Ascending aorta (tissue), 2 donors: ENCODE results near the gene LTBP2. TPM values are rescaled to one million over a fixed set of nuclear protein-coding genes. Genes with fewer than 3 reads are reported as not detected.

Experiments used
- DNase-seq, 2 donors: peaks; one replicate each; pipeline ENCODE4 v3.0.0-alpha.2; 2019; ENCODE audit warnings: low spot score in 2 of 2
- H3K27ac ChIP-seq, 2 donors: fragments of 200-600 bp; sonication (generic); one replicate each; pipeline ENCODE4 v1.5.1; 2016 to 2017; ENCODE audit warnings: mild to moderate bottlenecking in 1 of 2
- H3K27me3 ChIP-seq: fragments of 200-600 bp; sonication (generic); one replicate; pipeline ENCODE4 v1.5.1; 2017
- H3K36me3 ChIP-seq, 2 donors: fragments of 200-600 bp; sonication (generic); one replicate each; pipeline ENCODE4 v1.5.1; 2016
- H3K4me1 ChIP-seq, 2 donors: fragments of 200-600 bp; sonication (generic); one replicate each; pipeline ENCODE4 v1.5.1; 2016 to 2017; ENCODE audit warnings: mild to moderate bottlenecking in 1 of 2
- H3K4me3 ChIP-seq, 2 donors: fragments of 200-600 bp; sonication (generic); one replicate each; pipeline ENCODE4 v1.5.1; 2016 to 2017; ENCODE audit warnings: mild to moderate bottlenecking in 1 of 2
- H3K9me3 ChIP-seq, 2 donors: fragments of 200-600 bp; sonication (generic); one replicate each; pipeline ENCODE4 v1.5.1; 2016
- intact Hi-C: fragments of 100-400 bp; cut with DNase I; formaldehyde crosslinking; loops from one replicate; pipeline ENCODE4 v1.15.1; 2023
- total RNA-seq: library from RNA; depleted of rRNA; stranded (reverse); fragments of >200 nt; gene quantifications from one replicate; pipeline ENCODE4 v1.1.0, GENCODE V29; 2016
- TF ChIP-seq, protein P1 (sequence below), 3 experiments: fragments of 200-600 bp in 2 of 3; fragments of 450-650 bp in 1 of 3; sonication (generic) in 2 of 3; IDR thresholded peaks; one replicate each; pipeline ENCODE4 v1.5.1; 2016 to 2019; ENCODE audit warnings: antibody characterized with exemption in 3 of 3, mild to moderate bottlenecking in 1 of 3, moderate library complexity in 1 of 3

LTBP2 gene
- total RNA-seq, 1 donor from 2014 or later = 383 TPM

- TF ChIP-seq, protein P1, sequence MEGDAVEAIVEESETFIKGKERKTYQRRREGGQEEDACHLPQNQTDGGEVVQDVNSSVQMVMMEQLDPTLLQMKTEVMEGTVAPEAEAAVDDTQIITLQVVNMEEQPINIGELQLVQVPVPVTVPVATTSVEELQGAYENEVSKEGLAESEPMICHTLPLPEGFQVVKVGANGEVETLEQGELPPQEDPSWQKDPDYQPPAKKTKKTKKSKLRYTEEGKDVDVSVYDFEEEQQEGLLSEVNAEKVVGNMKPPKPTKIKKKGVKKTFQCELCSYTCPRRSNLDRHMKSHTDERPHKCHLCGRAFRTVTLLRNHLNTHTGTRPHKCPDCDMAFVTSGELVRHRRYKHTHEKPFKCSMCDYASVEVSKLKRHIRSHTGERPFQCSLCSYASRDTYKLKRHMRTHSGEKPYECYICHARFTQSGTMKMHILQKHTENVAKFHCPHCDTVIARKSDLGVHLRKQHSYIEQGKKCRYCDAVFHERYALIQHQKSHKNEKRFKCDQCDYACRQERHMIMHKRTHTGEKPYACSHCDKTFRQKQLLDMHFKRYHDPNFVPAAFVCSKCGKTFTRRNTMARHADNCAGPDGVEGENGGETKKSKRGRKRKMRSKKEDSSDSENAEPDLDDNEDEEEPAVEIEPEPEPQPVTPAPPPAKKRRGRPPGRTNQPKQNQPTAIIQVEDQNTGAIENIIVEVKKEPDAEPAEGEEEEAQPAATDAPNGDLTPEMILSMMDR (IDR thresholded peaks at IDR 0.05) = no peak
- H3K27me3 ChIP-seq = no peaks in the 10 kb centered on the region
- no peak overlapping the region for H3K4me3 ChIP-seq
- no peaks in the 10 kb centered on the region for H3K9me3 ChIP-seq
- no peak for DNase-seq
- peaks cover 3 to 45% of the 10 kb centered on the region in 2 donors for H3K4me1 ChIP-seq
- intact Hi-C loops = no loop called here
- peak overlapping the region; percentile 70 to 75 for H3K27ac ChIP-seq
- H3K36me3 ChIP-seq = no peaks in the 10 kb centered on the region
Observed at GRCh38 chr14:74637178-74637550, 25.1 kb upstream of the LTBP2 start.

- no peaks in the 10 kb centered on the region for H3K36me3 ChIP-seq
- intact Hi-C loops = no loop called here
Observed at GRCh38 chr14:74636424-74637177, 24.6 kb upstream of the LTBP2 start.

GRCh38 chr14:74635847-74636246, 23.8 kb upstream of the LTBP2 start:
- H3K27ac ChIP-seq = no peak overlapping the region
- no peak for DNase-seq
- no peaks in the 10 kb centered on the region for H3K9me3 ChIP-seq
- no peaks in the 10 kb centered on the region for H3K27me3 ChIP-seq
- H3K36me3 ChIP-seq = no peaks in the 10 kb centered on the region
- no peak overlapping the region for H3K4me3 ChIP-seq
- TF ChIP-seq, protein P1 (IDR thresholded peaks at IDR 0.05) = no peak
- intact Hi-C loops = no loop called here
- peaks cover 0 to 46% of the 10 kb centered on the region in 2 donors for H3K4me1 ChIP-seq

More at GRCh38 chr14:74636424-74637177, 24.6 kb upstream of the LTBP2 start:
- no peak for DNase-seq
- TF ChIP-seq, protein P1 (IDR thresholded peaks at IDR 0.05) = no peak
- H3K27ac ChIP-seq = peak overlapping the region in 1 of 2 donors; percentile 70
- H3K4me3 ChIP-seq = no peak overlapping the region
- peaks cover 2 to 44% of the 10 kb centered on the region in 2 donors for H3K4me1 ChIP-seq
- no peaks in the 10 kb centered on the region for H3K9me3 ChIP-seq
- no peaks in the 10 kb centered on the region for H3K27me3 ChIP-seq

GRCh38 chr14:74634964-74635363, 22.9 kb upstream of the LTBP2 start:
- TF ChIP-seq, protein P1 (IDR thresholded peaks at IDR 0.05) = no peak
- Histone ChIP-seq H3K9me3 (no peaks in the 10 kb centered on the region), H3K4me1 (peaks cover 0 to 43% of the 10 kb centered on the region in 2 donors), H3K27me3 (no peaks in the 10 kb centered on the region), H3K27ac (no peak overlapping the region), H3K4me3 (no peak overlapping the region), H3K36me3 (no peaks in the 10 kb centered on the region)
- intact Hi-C loops = no loop called here
- no peak for DNase-seq

GRCh38 chr14:74634481-74634880, 22.4 kb upstream of the LTBP2 start:
- no peak overlapping the region for H3K4me3 ChIP-seq
- intact Hi-C loops = no loop called here
- H3K36me3 ChIP-seq = no peaks in the 10 kb centered on the region
- peaks cover 0 to 41% of the 10 kb centered on the region in 2 donors for H3K4me1 ChIP-seq
- no peaks in the 10 kb centered on the region for H3K9me3 ChIP-seq
- H3K27me3 ChIP-seq = no peaks in the 10 kb centered on the region
- no peak for DNase-seq
- TF ChIP-seq, protein P1 (IDR thresholded peaks at IDR 0.05) = no peak
- no peak overlapping the region for H3K27ac ChIP-seq
